Cortex of kidney (tissue), 1 donor: Measurements from ENCODE around the gene ERCC8.
"Not testable (repeated sequence)": the region's sequence is repeated elsewhere in the genome, so short reads cannot be mapped to it uniquely, and the experiment has no call there.

Source experiments
- DNase-seq: peaks from one replicate; lab custom pipeline; 2025; lab: John Stamatoyannopoulos, UW

Gene ERCC8

GRCh38 chr5:60916646-60917045 is 28.2 kb downstream of the ERCC8 start:
- no peak for DNase-seq

DNA sequence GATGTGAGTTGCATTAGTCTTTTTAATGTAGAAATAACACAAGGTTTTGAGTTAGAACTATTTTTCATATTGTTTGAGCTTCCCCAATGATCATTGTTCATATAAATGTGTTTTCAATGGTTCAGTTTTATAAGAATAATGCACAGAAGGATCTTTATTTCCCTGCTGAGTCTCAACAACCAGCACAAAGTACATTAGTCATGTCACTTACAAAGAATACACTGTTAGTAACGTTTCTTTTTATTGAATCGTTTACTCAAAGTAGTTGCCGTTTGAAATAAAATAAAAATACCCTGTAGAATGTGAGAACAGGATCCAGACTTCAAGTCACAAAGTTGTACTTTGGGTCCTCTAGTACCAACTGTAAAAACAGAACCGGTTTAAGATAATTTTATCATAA is 41.5 kb downstream of the ERCC8 start:
- DNase-seq = no peak

- no peak for DNase-seq
Measured at GRCh38 chr5:60896991-60897390, 47.9 kb downstream of the ERCC8 start.

DNA sequence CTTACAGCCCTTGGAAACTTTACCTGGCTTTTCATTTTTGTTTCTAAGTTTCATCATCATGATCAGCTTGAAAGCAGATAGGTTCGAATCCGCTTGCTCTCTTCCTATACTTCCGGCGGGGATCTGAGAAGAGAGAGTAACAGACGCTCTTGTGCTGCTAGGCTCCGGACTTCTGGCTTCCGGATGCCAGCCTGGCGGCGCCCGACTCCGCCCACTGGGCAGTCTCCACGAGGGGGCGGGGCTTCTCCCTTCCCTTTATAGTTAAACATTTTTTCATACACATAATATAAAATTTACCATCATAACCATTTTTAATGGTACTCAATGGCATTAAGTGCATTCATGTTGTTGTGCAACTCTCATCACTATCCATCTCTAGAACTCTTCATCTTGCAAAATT is 51.3 kb downstream of the ERCC8 start:
- no peak for DNase-seq

DNA sequence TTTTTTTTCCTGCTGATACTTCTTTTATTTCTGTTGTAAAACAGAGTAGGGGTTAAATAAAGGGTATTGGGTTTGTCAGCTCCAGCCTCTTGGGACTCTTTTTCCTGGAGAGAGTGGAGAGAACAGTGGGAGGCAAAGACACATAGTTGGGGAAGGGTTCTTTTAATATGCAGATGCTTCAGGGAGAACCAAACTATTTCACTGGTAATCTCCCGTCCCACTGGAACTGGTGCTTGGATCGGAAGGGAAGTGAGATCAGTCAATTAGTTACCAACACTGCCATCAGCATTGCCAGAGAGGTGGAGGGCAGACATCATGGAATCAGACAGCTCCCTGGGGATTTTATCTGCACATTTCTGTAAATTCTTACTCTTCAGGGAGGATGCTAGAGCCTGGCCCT is 53.2 kb downstream of the ERCC8 start:
- DNase-seq = no peak

- DNase-seq = no peak
Measured at GRCh38 chr5:60888359-60889061, 56.4 kb downstream of the ERCC8 start.

DNA sequence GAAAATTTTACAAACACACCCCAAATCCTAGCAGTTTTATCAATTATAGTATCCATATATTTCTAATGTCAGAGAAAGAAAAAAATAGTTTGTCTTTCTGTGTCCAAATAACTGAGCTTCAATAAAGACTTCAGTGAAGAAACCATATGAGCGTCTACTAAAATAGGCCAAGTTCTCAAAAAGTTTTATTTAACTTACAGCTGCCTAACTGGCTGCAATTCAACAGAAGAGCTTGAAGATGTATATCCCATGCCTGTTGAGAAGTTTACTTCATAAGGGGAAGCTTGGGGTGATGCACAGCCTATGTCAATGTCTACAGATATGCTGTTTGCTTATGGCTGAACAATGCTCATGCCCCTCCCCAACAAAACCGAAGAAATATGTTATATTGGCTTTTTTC is 57.1 kb downstream of the ERCC8 start:
- no peak for DNase-seq

- no peak for DNase-seq
Measured at GRCh38 chr5:60887096-60887495, 57.8 kb downstream of the ERCC8 start.

DNA sequence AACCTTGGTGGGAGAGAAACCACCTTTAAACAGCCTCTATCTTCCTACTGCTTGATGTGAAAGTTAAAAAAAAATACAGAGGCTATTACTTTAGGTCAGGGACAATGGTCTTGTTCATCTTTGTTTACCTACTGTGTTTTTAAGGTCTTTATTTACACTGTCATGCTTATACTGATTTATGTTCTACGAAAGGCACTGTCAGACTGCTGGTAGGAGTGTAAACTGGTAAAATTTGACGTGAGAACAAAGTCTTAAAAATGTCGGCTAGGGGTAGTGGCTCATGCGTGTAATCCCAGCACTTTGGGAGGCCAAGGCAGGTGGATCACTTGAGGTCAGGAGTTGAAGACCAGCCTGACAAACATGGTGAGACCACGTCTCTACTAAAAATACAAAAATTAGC is 58.7 kb downstream of the ERCC8 start:
- DNase-seq = no peak

- no peak for DNase-seq
Measured at GRCh38 chr5:60883229-60883628, 61.6 kb downstream of the ERCC8 start.

- no peak for DNase-seq
Measured at GRCh38 chr5:60872892-60873291, 72.0 kb downstream of the ERCC8 start.

DNA sequence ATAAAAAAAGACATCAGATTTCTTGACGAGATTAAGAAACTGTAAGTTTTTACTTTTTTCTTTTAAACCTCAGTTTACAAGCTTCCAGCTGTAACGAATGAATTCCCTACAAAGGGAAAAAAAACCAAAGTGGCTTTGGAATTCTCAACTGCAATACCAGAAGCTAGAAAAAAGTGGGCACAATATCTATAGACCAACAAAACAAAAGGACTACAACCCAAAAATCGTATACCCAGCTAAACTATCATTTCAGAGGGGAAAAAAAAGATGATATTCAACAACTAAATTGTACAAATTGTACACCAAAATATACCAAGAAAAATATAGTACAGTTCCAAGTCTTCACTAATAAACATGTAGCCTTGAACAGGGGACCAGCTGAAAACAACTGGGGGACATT is 74.0 kb downstream of the ERCC8 start:
- no peak for DNase-seq

DNA sequence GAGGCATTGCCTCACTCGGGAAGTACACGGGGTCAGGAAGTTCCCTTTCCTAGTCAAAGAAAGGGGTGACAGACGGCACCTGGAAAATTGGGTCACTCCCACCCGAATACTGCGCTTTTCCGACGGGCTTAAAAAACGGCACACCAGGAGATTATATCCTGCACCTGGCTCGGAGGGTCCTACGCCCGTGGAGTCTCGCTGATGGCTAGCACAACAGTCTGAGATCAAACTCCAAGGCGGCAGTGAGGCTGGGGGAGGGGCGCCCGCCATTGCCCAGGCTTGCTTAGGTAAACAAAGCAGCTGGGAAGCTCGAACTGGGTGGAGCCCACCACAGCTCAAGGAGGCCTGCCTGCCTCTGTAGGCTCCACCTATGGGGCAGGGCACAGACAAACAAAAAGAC is 84.3 kb downstream of the ERCC8 start:
- DNase-seq = not testable (repeated sequence)

GRCh38 chr5:60856066-60856465 is 88.8 kb downstream of the ERCC8 start:
- DNase-seq = no peak

DNA sequence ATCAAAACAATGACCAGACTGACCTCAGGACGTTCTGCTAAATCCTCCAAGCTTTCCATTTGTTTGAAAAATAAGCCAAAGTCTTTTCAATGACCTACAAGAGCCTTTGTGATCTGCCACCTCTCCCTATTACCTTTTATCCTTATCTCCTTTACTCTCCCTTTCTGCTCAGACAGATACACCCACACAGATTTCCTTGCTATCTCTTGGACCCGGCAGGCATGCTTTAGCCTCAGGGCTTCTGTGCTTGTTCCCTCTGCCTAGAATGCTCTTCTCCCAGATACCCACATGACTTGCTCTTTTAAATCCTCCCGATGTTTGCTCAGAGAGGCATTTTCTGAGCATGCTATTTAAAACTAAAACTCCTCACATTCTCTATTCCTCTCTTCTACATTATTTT is 91.9 kb downstream of the ERCC8 start:
- DNase-seq = no peak

DNA sequence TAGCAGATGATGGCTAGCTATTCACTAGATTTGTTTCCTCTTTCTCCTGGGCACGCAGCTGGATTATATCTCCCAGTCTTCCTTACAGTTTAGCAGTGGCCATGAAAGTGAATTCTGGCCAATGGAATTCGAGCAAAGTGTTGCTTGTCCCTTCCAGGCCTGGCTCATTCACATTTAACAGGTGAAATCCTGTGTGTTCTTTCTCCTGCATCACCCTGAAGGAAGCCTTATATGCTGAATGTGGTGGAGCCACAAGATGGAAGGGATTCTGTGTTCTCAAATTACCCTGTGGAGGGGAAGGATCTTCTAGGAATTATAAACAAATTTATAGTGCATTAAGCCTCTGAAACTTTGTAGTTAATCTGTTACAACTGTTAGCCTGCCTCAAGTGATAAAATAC is 92.6 kb downstream of the ERCC8 start:
- no peak for DNase-seq

DNA sequence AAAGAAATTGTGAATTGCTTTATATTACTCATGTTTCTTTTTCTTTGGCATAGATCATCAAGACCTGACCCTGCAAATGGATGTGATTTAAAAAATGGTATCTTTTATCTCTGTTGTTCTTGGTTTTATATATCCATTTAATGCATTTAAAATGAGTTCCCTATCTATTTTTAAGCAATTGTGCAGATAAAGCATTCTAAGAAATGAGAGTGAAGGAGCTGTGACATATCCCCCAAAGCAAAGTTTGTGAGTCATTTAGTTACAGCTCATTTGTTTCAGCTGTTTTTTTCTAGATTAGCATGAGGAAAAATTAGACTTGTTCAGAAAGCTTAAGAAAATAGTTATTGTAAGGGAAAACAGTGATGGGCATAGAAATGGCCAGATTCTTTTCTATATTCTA is 93.2 kb downstream of the ERCC8 start:
- no peak for DNase-seq

DNA sequence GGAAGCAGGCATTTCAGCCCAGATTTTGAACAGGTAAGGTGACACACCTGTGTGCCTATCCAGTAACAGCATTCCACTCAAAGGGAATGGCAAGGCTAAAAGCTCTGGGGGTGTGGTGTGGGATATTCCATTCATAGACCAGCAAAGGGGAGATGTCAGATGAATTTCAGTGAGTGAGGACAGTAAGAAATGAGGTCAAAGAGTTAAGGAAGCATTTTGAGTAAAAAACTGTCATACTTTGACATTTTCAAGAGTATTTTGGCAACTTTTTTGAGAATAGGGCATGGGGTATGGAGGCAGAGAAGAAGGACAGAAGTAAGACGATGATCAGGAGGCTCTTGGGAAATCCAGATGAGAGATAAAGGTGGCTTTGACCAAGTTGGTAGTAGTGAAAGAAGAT is 98.6 kb downstream of the ERCC8 start:
- no peak for DNase-seq

DNA sequence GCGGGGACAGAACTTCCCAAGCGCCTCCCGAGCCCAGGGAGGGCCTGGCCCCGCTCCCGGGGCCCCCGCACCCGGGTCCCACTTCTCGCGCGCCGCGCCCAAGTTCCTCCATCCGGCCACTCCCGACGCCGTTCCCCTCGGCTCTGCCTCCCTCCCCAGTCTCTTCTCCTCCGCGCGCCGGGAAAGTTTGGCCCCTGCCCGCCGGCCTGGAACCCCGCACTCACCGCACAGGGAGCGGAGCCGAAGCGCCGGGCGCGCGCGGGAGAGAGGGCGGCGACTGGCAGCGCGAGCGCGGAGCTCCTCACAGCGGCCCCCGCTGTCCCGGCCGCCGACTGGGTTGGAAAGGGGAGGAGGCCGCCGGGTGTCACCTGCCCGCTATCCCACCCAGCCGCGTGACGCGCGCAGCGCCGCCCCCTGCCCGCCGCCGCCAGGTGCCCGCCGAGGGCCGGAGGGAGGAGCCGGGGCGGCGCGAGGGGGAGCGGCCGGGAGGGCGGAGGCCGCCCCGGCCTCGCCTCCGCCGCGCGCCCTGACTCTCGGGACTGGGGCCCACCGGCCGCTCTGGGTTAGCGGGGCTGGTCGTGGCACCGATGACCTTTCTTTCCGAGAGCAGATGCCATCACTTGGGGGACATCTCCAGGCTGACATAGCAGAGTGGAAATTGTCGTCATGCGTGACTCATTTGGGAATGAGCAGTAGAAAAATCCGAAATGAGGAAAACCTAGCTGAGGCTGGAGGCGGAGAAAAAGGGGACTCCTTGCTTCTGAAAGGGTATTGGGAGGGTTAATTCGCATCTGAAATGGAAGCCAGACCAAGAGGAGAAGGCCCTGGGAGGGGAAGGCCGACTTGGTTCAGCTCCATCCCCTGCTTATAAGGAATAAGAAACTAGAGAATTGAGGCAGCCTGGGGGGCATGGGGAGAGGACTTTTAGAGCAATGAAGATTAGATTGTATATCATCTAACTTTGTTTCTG is 100.6 kb downstream of the ERCC8 start, which contains the start of gene ELOVL7:
TSS of gene ELOVL7 (minus strand) at position 334 of the 970 bp plus-strand sequence. CDS start 56,872 bp downstream, outside the sequence.
- DNase-seq = no peak

- no peak for DNase-seq
Measured at GRCh38 chr5:60843386-60843935, 101.4 kb downstream of the ERCC8 start.

DNA sequence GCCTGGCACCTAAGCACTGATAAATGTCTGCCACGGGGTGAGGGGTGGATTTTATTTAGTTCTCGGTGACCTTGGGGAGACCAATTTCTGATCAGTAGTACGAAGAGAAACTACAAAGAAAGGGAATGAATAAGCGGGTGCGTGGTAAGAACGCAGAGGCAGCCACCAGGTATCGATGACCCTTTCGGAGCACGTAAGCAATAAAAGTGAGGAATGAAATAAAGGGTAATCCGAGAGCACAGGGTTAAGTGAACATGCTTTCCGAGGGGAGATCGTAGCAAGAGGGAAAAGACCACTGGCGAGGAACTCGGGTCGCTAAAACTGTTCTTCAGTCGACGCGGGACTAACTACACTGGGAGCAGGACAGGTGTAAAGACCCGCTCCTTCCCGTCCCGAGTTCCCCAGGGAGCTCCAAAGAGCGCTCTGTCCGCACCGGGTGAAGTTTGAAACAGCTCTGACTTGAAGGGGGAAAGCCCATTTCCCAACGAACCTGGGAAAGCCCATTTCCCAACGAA is 101.9 kb downstream of the ERCC8 start:
- DNase-seq = no peak

GRCh38 chr5:60841361-60841760 is 103.5 kb downstream of the ERCC8 start:
- DNase-seq = no peak

- no peak for DNase-seq
Measured at GRCh38 chr5:60836131-60836530, 108.7 kb downstream of the ERCC8 start.
